Measurements from ENCODE around the gene ATMIN. TPM values are rescaled to one million over a fixed set of nuclear protein-coding genes. Genes with fewer than 3 reads are reported as not detected.

The ATMIN gene
- total RNA-seq, 1 donor from 2014 or later = 50.1 TPM

GRCh38 chr16:81040131-81040530 is 4.5 kb downstream of the ATMIN start:
- H3K9me3 Mint-ChIP-seq (ENCODE audit: low read depth) = no peaks in the 10 kb centered on the region
- H3K36me3 Mint-ChIP-seq (ENCODE audit: insufficient read depth) = peaks cover 31% of the 10 kb centered on the region
- H3K27me3 Mint-ChIP-seq = no peaks in the 10 kb centered on the region
- no peak for TF ChIP-seq CTCF (IDR thresholded peaks at IDR 0.05; ENCODE audit: unreplicated experiment)
- H3K27ac Mint-ChIP-seq = peak overlapping the region; percentile 36
- peaks cover 18% of the 10 kb centered on the region for H3K4me1 Mint-ChIP-seq (ENCODE audit: low read depth)
- H3K4me3 Mint-ChIP-seq (ENCODE audit: low read depth) = no peak overlapping the region
- DNase-seq (ENCODE audit: low spot score, unreplicated experiment) = no peak

GRCh38 chr16:81040842-81041241 is 5.2 kb downstream of the ATMIN start:
- Mint-ChIP-seq H3K4me1 (ENCODE audit: low read depth) (peaks cover 15% of the 10 kb centered on the region), H3K4me3 (ENCODE audit: low read depth) (no peak overlapping the region), H3K9me3 (ENCODE audit: low read depth) (no peaks in the 10 kb centered on the region), H3K36me3 (ENCODE audit: insufficient read depth) (peaks cover 34% of the 10 kb centered on the region), H3K27ac (no peak overlapping the region), H3K27me3 (no peaks in the 10 kb centered on the region)
- no peak for DNase-seq (ENCODE audit: low spot score, unreplicated experiment)
- TF ChIP-seq CTCF (IDR thresholded peaks at IDR 0.05; ENCODE audit: unreplicated experiment) = no peak

- Mint-ChIP-seq H3K27ac (no peak overlapping the region), H3K27me3 (no peaks in the 10 kb centered on the region), H3K4me1 (ENCODE audit: low read depth) (peaks cover 12% of the 10 kb centered on the region), H3K9me3 (ENCODE audit: low read depth) (no peaks in the 10 kb centered on the region), H3K36me3 (ENCODE audit: insufficient read depth) (peaks cover 34% of the 10 kb centered on the region), H3K4me3 (ENCODE audit: low read depth) (no peak overlapping the region)
- TF ChIP-seq CTCF (IDR thresholded peaks at IDR 0.05; ENCODE audit: unreplicated experiment) = no peak
- DNase-seq (ENCODE audit: low spot score, unreplicated experiment) = no peak
These were observed 6.1 kb downstream of the ATMIN start for GRCh38 chr16:81041696-81042095.

- H3K9me3 Mint-ChIP-seq (ENCODE audit: low read depth) = no peaks in the 10 kb centered on the region
- H3K4me3 Mint-ChIP-seq (ENCODE audit: low read depth) = no peak overlapping the region
- H3K27ac Mint-ChIP-seq = no peak overlapping the region
- DNase-seq (ENCODE audit: low spot score, unreplicated experiment) = no peak
- TF ChIP-seq CTCF (IDR thresholded peaks at IDR 0.05; ENCODE audit: unreplicated experiment) = no peak
- no peaks in the 10 kb centered on the region for H3K27me3 Mint-ChIP-seq
- H3K36me3 Mint-ChIP-seq (ENCODE audit: insufficient read depth) = peaks cover 32% of the 10 kb centered on the region
- H3K4me1 Mint-ChIP-seq (ENCODE audit: low read depth) = peaks cover 4% of the 10 kb centered on the region
These were observed 7.2 kb downstream of the ATMIN start for GRCh38 chr16:81042821-81043220.

GRCh38 chr16:81053761-81054160 is 18.1 kb downstream of the ATMIN start:
- H3K27me3 Mint-ChIP-seq = no peaks in the 10 kb centered on the region
- H3K4me3 Mint-ChIP-seq (ENCODE audit: low read depth) = no peak overlapping the region
- H3K27ac Mint-ChIP-seq = no peak overlapping the region
- no peak for DNase-seq (ENCODE audit: low spot score, unreplicated experiment)
- H3K9me3 Mint-ChIP-seq (ENCODE audit: low read depth) = peaks cover 11% of the 10 kb centered on the region
- peaks cover 9% of the 10 kb centered on the region for H3K36me3 Mint-ChIP-seq (ENCODE audit: insufficient read depth)
- H3K4me1 Mint-ChIP-seq (ENCODE audit: low read depth) = no peaks in the 10 kb centered on the region
- TF ChIP-seq CTCF (IDR thresholded peaks at IDR 0.05; ENCODE audit: unreplicated experiment) = no peak

Measured in progenitor cell of endocrine pancreas (in vitro differentiated cells).